ENCODE data around the gene ABCC9.

ABCC9 gene

GRCh38 chr12:21894792-21895595 lies 46.2 kb downstream of the ABCC9 start:
- no peak for TF ChIP-seq ZFX (IDR thresholded peaks at IDR 0.05)
- no peak for TF ChIP-seq CTCF (conservative IDR thresholded peaks at IDR 0.05)
- H3K27ac ChIP-seq: no peak overlapping the region

GRCh38 chr12:21893924-21894323 lies 47.3 kb downstream of the ABCC9 start:
- TF ChIP-seq CTCF (conservative IDR thresholded peaks at IDR 0.05) (no peak), ZFX (IDR thresholded peaks at IDR 0.05) (no peak)
- no peak overlapping the region for H3K27ac ChIP-seq

- no peak for TF ChIP-seq CTCF (conservative IDR thresholded peaks at IDR 0.05)
- TF ChIP-seq ZFX (IDR thresholded peaks at IDR 0.05): no peak
- no peak overlapping the region for H3K27ac ChIP-seq
Measured at GRCh38 chr12:21892341-21892740, 48.9 kb downstream of the ABCC9 start.

- TF ChIP-seq CTCF (conservative IDR thresholded peaks at IDR 0.05) (no peak), ZFX (IDR thresholded peaks at IDR 0.05) (no peak)
- H3K27ac ChIP-seq: no peak overlapping the region
Measured at GRCh38 chr12:21891751-21892217, 49.4 kb downstream of the ABCC9 start.

GRCh38 chr12:21888276-21888863 lies 52.9 kb downstream of the ABCC9 start:
- TF ChIP-seq ZFX (IDR thresholded peaks at IDR 0.05) (no peak), CTCF (conservative IDR thresholded peaks at IDR 0.05) (no peak)
- no peak overlapping the region for H3K27ac ChIP-seq

- no peak for TF ChIP-seq ZFX (IDR thresholded peaks at IDR 0.05)
- no peak for TF ChIP-seq CTCF (conservative IDR thresholded peaks at IDR 0.05)
- H3K27ac ChIP-seq: no peak overlapping the region
Measured at GRCh38 chr12:21884936-21885335, 56.3 kb downstream of the ABCC9 start.

- no peak overlapping the region for H3K27ac ChIP-seq
- no peak for TF ChIP-seq CTCF (conservative IDR thresholded peaks at IDR 0.05)
- no peak for TF ChIP-seq ZFX (IDR thresholded peaks at IDR 0.05)
Measured at GRCh38 chr12:21882635-21883034, 58.6 kb downstream of the ABCC9 start.

Data from C4-2B (cell line).